Peyer's patch (tissue), 4 donors: ENCODE measurements around the gene HPX.

Experiments
- CTCF ChIP-seq, 6 experiments: fragments of 450-650 bp in 4 of 6; fragments of 200-600 bp in 2 of 6; sonication (generic) in 1 of 6; IDR thresholded peaks; one replicate each; pipeline ENCODE4 v1.5.1; 2017 to 2019; ENCODE audit warnings: antibody characterized with exemption in 6 of 6, mild to moderate bottlenecking in 3 of 6, moderate library complexity in 1 of 6
- POLR2A ChIP-seq, 2 donors: fragments of 450-650 bp; IDR thresholded peaks; one replicate each; pipeline ENCODE4 v1.5.1; 2017; ENCODE audit warnings: antibody characterized with exemption in 2 of 2, mild to moderate bottlenecking in 2 of 2, moderate library complexity in 2 of 2

- TF ChIP-seq POLR2A (IDR thresholded peaks at IDR 0.05) (peak; percentile 92 to 97), CTCF (IDR thresholded peaks at IDR 0.05) (no peak)
These were observed 40.5 kb upstream of the HPX start, which contains the start of the genes ARFIP2 and TIMM10B for GRCh38 chr11:6481012-6481923.
